OCI-LY1 (cell line): Measurements from ENCODE around the gene TMEM171.

Experiments used
- H2AFZ ChIP-seq: fragments of 200-600 bp; sonication (generic), shearing (Covaris generic); 2 replicates; pipeline ENCODE4 v1.6.0; 2014; ENCODE audit warnings: antibody characterized with exemption, mild to moderate bottlenecking, low read length
- H3F3A ChIP-seq: fragments of 200-600 bp; sonication (generic), shearing (Covaris generic); 2 replicates; pipeline ENCODE4 v1.6.0; 2014; ENCODE audit warnings: mild to moderate bottlenecking, antibody characterized with exemption, low read length, moderate library complexity; ENCODE audit not compliant: insufficient read depth
- H3K27ac ChIP-seq: fragments of 200-600 bp; sonication (generic); 2 replicates; pipeline ENCODE4 v1.5.1; 2014; ENCODE audit warnings: low read length, mixed run types, mild to moderate bottlenecking, low read depth; ENCODE audit not compliant: poor library complexity, severe bottlenecking
- H3K27me3 ChIP-seq: fragments of 200-600 bp; sonication (generic); 2 replicates; pipeline ENCODE4 v1.6.0; 2014; ENCODE audit warnings: antibody characterized with exemption, mild to moderate bottlenecking, low read length, moderate library complexity; ENCODE audit not compliant: insufficient read depth
- H3K36me3 ChIP-seq: fragments of 200-600 bp; sonication (generic); 2 replicates; pipeline ENCODE4 v1.6.1; 2014; ENCODE audit warnings: mild to moderate bottlenecking, antibody characterized with exemption, low read length, moderate library complexity, mixed read lengths; ENCODE audit not compliant: insufficient read depth
- H3K4me1 ChIP-seq: fragments of 200-600 bp; sonication (generic); 2 replicates; pipeline ENCODE4 v1.5.1; 2014; ENCODE audit warnings: mild to moderate bottlenecking, low read length, moderate library complexity; ENCODE audit not compliant: insufficient read depth, severe bottlenecking
- H3K4me2 ChIP-seq: fragments of 200-600 bp; sonication (generic), shearing (Covaris generic); 2 replicates; pipeline ENCODE4 v1.6.1; 2014; ENCODE audit warnings: low read length
- H3K4me3 ChIP-seq: fragments of 200-600 bp; sonication (generic); 2 replicates; pipeline ENCODE4 v1.5.1; 2014; ENCODE audit warnings: low read length, low read depth, mild to moderate bottlenecking, mixed read lengths; ENCODE audit not compliant: poor library complexity, severe bottlenecking
- H3K79me2 ChIP-seq: fragments of 200-600 bp; shearing (Covaris generic); 2 replicates; pipeline ENCODE4 v1.6.1; 2016; ENCODE audit warnings: mixed run types, low read length, mixed read lengths; ENCODE audit not compliant: insufficient read depth
- H3K9ac ChIP-seq: fragments of 200-600 bp; sonication (generic), shearing (Covaris generic); 2 replicates; pipeline ENCODE4 v1.6.1; 2014; ENCODE audit warnings: mild to moderate bottlenecking, low read length, mixed read lengths
- H3K9me2 ChIP-seq: fragments of 200-600 bp; sonication (generic), shearing (Covaris generic); 2 replicates; pipeline ENCODE4 v1.6.1; 2014; ENCODE audit warnings: low read depth, mild to moderate bottlenecking, low read length, mixed read lengths
- H3K9me3 ChIP-seq: fragments of 200-600 bp; shearing (Covaris generic); 2 replicates; pipeline ENCODE4 v1.6.1; 2014; ENCODE audit warnings: low read length, mixed read lengths
- H4K20me1 ChIP-seq: fragments of 200-600 bp; sonication (generic), shearing (Covaris generic); 2 replicates; pipeline ENCODE4 v1.6.0; 2016; ENCODE audit warnings: mild to moderate bottlenecking, low read length; ENCODE audit not compliant: insufficient read depth
- CTCF ChIP-seq: fragments of 200-600 bp; sonication (generic), shearing (Covaris generic); IDR thresholded peaks from 2 replicates; pipeline ENCODE4 v1.5.1; 2017; ENCODE audit warnings: mild to moderate bottlenecking, antibody characterized with exemption, low read length, moderate library complexity, mixed read lengths
- EZH2 ChIP-seq: fragments of 200-600 bp; sonication (generic), shearing (Covaris generic); IDR thresholded peaks from 2 replicates; pipeline ENCODE4 v1.8.0; 2017; ENCODE audit warnings: borderline replicate concordance, mixed run types, mild to moderate bottlenecking, antibody characterized with exemption, low read length, moderate library complexity, mixed read lengths

Gene TMEM171

DNA sequence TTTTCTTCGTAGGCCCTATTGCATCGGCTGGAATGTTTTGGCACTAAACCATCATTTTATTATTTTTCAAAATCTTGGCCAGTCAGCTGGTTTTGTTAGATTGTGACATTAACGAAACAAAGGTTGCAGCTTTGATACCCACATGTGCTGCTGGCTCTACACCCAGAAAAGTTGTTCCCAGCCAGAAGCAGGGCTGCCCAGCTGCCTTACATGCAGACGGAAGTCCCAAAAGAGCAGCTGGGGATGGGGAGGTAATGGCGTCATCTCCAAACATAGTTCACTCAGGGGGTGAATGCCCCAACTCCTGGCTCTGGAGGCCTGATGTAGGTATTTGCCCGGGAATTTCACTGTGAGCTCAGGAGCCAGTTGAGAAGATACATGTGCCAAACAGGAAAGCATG lies 23.3 kb downstream of the TMEM171 start:
- H3F3A ChIP-seq, result no peaks in the 10 kb centered on the region
- H3K4me1 ChIP-seq, result no peaks in the 10 kb centered on the region
- H2AFZ ChIP-seq, result no peak overlapping the region
- H4K20me1 ChIP-seq, result no peaks in the 10 kb centered on the region
- no peaks in the 10 kb centered on the region for H3K79me2 ChIP-seq
- H3K4me3 ChIP-seq, result no peak overlapping the region
- no peaks in the 10 kb centered on the region for H3K27me3 ChIP-seq
- H3K9me2 ChIP-seq, result no peaks in the 10 kb centered on the region
- H3K36me3 ChIP-seq, result no peaks in the 10 kb centered on the region
- no peaks in the 10 kb centered on the region for H3K9me3 ChIP-seq
- no peak overlapping the region for H3K27ac ChIP-seq
- H3K4me2 ChIP-seq, result no peak overlapping the region
- H3K9ac ChIP-seq, result no peak overlapping the region
- TF ChIP-seq EZH2, result no peak
- no peak for TF ChIP-seq CTCF

DNA sequence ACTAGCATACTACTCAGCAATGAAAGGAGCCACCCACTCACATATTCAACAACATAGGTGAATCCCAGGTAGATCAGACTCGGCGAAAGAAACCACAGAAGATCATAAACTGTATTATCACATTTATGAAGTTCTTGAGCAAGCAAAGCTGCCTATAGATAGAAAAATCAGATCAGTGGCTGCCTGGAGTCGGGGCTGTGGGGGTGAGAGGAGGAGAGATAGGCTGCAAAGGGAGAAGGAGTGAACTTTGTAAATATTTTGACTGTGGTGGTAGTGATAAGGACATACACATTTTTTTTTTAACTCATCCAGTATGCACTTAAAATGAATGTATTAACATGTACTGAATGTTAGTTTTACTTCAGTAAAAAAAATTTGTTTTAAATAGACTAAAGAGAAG lies 29.2 kb downstream of the TMEM171 start:
- TF ChIP-seq CTCF (no peak), EZH2 (no peak)
- Histone ChIP-seq H3K9ac (no peak overlapping the region), H3K27ac (no peak overlapping the region), H4K20me1 (no peaks in the 10 kb centered on the region), H2AFZ (no peak overlapping the region), H3K27me3 (no peaks in the 10 kb centered on the region), H3K4me3 (no peak overlapping the region), H3K4me1 (peaks cover 32% of the 10 kb centered on the region), H3K79me2 (no peaks in the 10 kb centered on the region), H3K9me3 (no peaks in the 10 kb centered on the region), H3K4me2 (no peak overlapping the region), H3K9me2 (no peaks in the 10 kb centered on the region), H3F3A (no peaks in the 10 kb centered on the region), H3K36me3 (no peaks in the 10 kb centered on the region)

- H3F3A ChIP-seq, result no peaks in the 10 kb centered on the region
- no peaks in the 10 kb centered on the region for H4K20me1 ChIP-seq
- H3K9me3 ChIP-seq, result no peaks in the 10 kb centered on the region
- TF ChIP-seq EZH2 (no peak), CTCF (no peak)
- no peaks in the 10 kb centered on the region for H3K9me2 ChIP-seq
- H3K36me3 ChIP-seq, result no peaks in the 10 kb centered on the region
- H3K4me1 ChIP-seq, result peaks cover 37% of the 10 kb centered on the region
- H3K27ac ChIP-seq, result no peak overlapping the region
- no peaks in the 10 kb centered on the region for H3K27me3 ChIP-seq
- no peak overlapping the region for H2AFZ ChIP-seq
- H3K4me2 ChIP-seq, result no peak overlapping the region
- H3K79me2 ChIP-seq, result no peaks in the 10 kb centered on the region
- no peak overlapping the region for H3K4me3 ChIP-seq
- H3K9ac ChIP-seq, result no peak overlapping the region
Measured at GRCh38 chr5:73150876-73151275, 30.5 kb downstream of the TMEM171 start.
